HepG2 (cell line): ENCODE measurements around the gene TTC28. TPM values are rescaled to one million over a fixed set of nuclear protein-coding genes. Genes with fewer than 3 reads are reported as not detected.

ENCODE experiments used
- ATAC-seq: fragments of 200-7000 bp; cut with Tn5 transposase; 3 replicates; pipeline ENCODE4 v1.9.1; 2020; ENCODE audit warnings: mild to moderate bottlenecking, moderate library complexity
- BruUV-seq: library from RNA; stranded (reverse); fragments of 400-500 nt; replicated peaks from 2 replicates; lab custom pipeline; 2021; lab: Mats Ljungman, UMichigan
- CTCF ChIA-PET: fragments of 300-600 bp; formaldehyde crosslinking; extraction: SDS; loops from one replicate; lab custom pipeline; 2021; ENCODE audit warnings: low total read pairs, inconsistent platforms, low intra/inter-chr PET ratio; lab: Yijun Ruan, JAX
- POLR2A ChIA-PET: fragments of 350-600 bp; sonication (Branson Sonifier 250); formaldehyde crosslinking; loops from one replicate; lab custom pipeline; 2020; ENCODE audit warnings: antibody characterized with exemption, inconsistent platforms; lab: Yijun Ruan, JAX
- DNase-seq: peaks from one replicate; pipeline ENCODE4 v3.0.0-alpha.2; 2015; ENCODE audit warnings: low spot score
- FAIRE-seq: peaks from 3 replicates; lab custom pipeline; 2011; peaks lifted over from hg19 to GRCh38; lab: Jason Lieb, UNC
- H2AFZ ChIP-seq: one replicate; pipeline ENCODE4 v1.6.1; 2011; ENCODE audit warnings: low read length, inconsistent platforms
- H3K27ac ChIP-seq: fragments of 300-600 bp; 3 replicates; pipeline ENCODE4 v1.8.0; 2011; ENCODE audit warnings: mixed run types, mild to moderate bottlenecking, mixed read lengths, low read length, inconsistent platforms; ENCODE audit not compliant: insufficient read depth; ENCODE audit errors: extremely low read length
- H3K27me3 ChIP-seq, 2 experiments: fragments of 200-600 bp in 1 of 2; 2 replicates in 1 of 2; 3 replicates in 1 of 2; pipeline versions ENCODE4 v1.6.0 to v1.8.0; 2011; ENCODE audit warnings: low read length in 2 of 2, mild to moderate bottlenecking in 2 of 2, moderate library complexity in 2 of 2, inconsistent platforms in 1 of 2; ENCODE audit not compliant: insufficient read depth in 2 of 2, control insufficient read depth in 1 of 2
- H3K36me3 ChIP-seq, 2 experiments: fragments of 200-600 bp in 1 of 2; replicated peaks in 1 of 2; 2 replicates in 1 of 2; 3 replicates in 1 of 2; pipeline versions ENCODE4 v1.5.1 to v1.8.0; 2011; ENCODE audit warnings: low read length in 2 of 2, inconsistent platforms in 1 of 2; ENCODE audit not compliant: insufficient read depth in 2 of 2, control insufficient read depth in 1 of 2
- H3K4me1 ChIP-seq: 2 replicates; pipeline ENCODE4 v1.5.1; 2012; ENCODE audit warnings: low read length, inconsistent platforms; ENCODE audit not compliant: insufficient read depth
- H3K4me2 ChIP-seq: 2 replicates; pipeline ENCODE4 v1.6.0; 2011; ENCODE audit warnings: low read depth, low read length, inconsistent platforms
- H3K4me3 ChIP-seq, 3 experiments: fragments of 200-600 bp in 1 of 3; sonication (generic), shearing (Covaris generic) in 1 of 3; replicated peaks in 1 of 3; 2 replicates each; pipeline ENCODE4 v1.5.1; 2011 to 2016; ENCODE audit warnings: low read length in 3 of 3, inconsistent platforms in 2 of 3, low read depth in 2 of 3, mild to moderate bottlenecking in 2 of 3, control low read depth in 1 of 3, mixed read lengths in 1 of 3; ENCODE audit not compliant: insufficient read depth in 1 of 3
- H3K79me2 ChIP-seq: one replicate; pipeline ENCODE4 v1.6.1; 2011; ENCODE audit warnings: low read length, inconsistent platforms; ENCODE audit not compliant: insufficient read depth
- H3K9ac ChIP-seq: 2 replicates; pipeline ENCODE4 v1.6.0; 2011; ENCODE audit warnings: mild to moderate bottlenecking, low read depth, low read length, inconsistent platforms; ENCODE audit not compliant: insufficient read depth
- H3K9me3 ChIP-seq: 2 replicates; pipeline ENCODE4 v1.5.1; 2012; ENCODE audit warnings: mild to moderate bottlenecking, low read length
- H4K20me1 ChIP-seq: 2 replicates; pipeline ENCODE4 v1.6.0; 2011; ENCODE audit warnings: inconsistent platforms, mild to moderate bottlenecking, low read length, moderate library complexity; ENCODE audit not compliant: insufficient read depth
- BHLHE40 ChIP-seq: IDR thresholded peaks from 2 replicates; pipeline ENCODE4 v1.6.1; 2011; ENCODE audit warnings: low read length, improper control_type of control experiment
- HIVEP1 ChIP-seq: sonication (generic); formaldehyde crosslinking; IDR thresholded peaks from 2 replicates; pipeline ENCODE4 v1.4.0; 2020; ENCODE audit warnings: mild to moderate bottlenecking, missing genetic modification reagents
- IRX3 ChIP-seq: sonication (generic); formaldehyde crosslinking; IDR thresholded peaks from 2 replicates; pipeline ENCODE4 v1.8.1; 2023; ENCODE audit warnings: mild to moderate bottlenecking, low read depth, missing genetic modification reagents, borderline replicate concordance
- ZSCAN5A ChIP-seq: sonication (generic); formaldehyde crosslinking; IDR thresholded peaks from 2 replicates; pipeline ENCODE4 v1.8.0; 2022; ENCODE audit warnings: mild to moderate bottlenecking, missing genetic modification reagents, borderline replicate concordance
- WGBS: methylation state at CpG from one replicate; pipeline ENCODE4 v1.1.6; 2017; ENCODE audit warnings: low lambda C conversion rate; 5-methylcytosine and 5-hydroxymethylcytosine counted together
- in situ Hi-C: cut with HindIII; loops from 2 replicates; pipeline ENCODE4 v1.10.0; 2017; ENCODE audit warnings: low pct_unique_long_range_greater_than_20kb; ENCODE audit not compliant: extremely low pct_ligation_motif_present
- intact Hi-C: fragments of 100-400 bp; cut with micrococcal nuclease; formaldehyde crosslinking; loops from one replicate; pipeline ENCODE4 v1.10.0; 2022; ENCODE audit not compliant: unreplicated experiment
- polyA plus RNA-seq, 8 experiments: library from polyadenylated mRNA; depleted of rRNA in 3 of 8; stranded (reverse) in 7 of 8; unstranded in 1 of 8; fragments of >200 nt; fragmentation: Illumina TruSeq in 4 of 8; extraction: Trizol in 4 of 8; gene quantifications; 2 replicates each; pipeline versions ENCODE4 v1.2.1 to v1.2.3, GENCODE V29; 2011 to 2016; ENCODE audit warnings: low read depth in 4 of 8, missing spikeins in 1 of 8, mixed read lengths in 1 of 8; ENCODE audit not compliant: insufficient read depth in 1 of 8
- total RNA-seq, 5 experiments: library from RNA; depleted of rRNA; stranded (reverse); fragments of >200 nt; fragmentation: Illumina TruSeq; extraction: Trizol; gene quantifications; 2 replicates each; pipeline ENCODE4 v1.2.3, GENCODE V29; 2016; ENCODE audit warnings: low read depth in 1 of 5

Gene TTC28
- total and polyA plus RNA-seq, 2 of the 13 experiments (the other 11 are each of a cell fraction or from before 2014, with no cell fraction given): 4.2 to 13.1 TPM

DNA sequence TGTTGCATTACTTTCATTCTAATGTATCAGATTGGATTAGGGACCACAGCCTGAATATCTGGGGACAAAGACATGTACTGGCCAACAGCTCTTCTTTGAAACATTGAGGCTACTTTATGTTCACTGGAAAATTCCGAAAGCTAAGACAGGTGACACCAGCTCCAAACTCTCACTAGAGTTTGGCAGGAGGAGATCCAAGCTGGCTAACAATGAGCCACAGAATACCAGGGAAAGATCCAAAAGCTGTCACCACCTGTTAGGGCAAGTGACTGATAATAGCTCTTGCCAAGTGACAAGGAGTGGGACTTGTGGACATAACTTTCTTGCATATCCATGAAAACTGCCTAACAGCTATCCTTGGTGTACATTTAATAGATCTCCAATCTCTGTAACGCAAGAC, 333.3 kb downstream of the TTC28 start:
- Histone ChIP-seq H3K9me3 (no peaks in the 10 kb centered on the region), H2AFZ (no peak overlapping the region), H3K4me2 (no peak overlapping the region), H3K79me2 (no peaks in the 10 kb centered on the region), H3K4me3 (no peak overlapping the region), H3K4me1 (no peaks in the 10 kb centered on the region), H3K36me3 (no peaks in the 10 kb centered on the region), H3K27ac (no peak overlapping the region), H4K20me1 (no peaks in the 10 kb centered on the region), H3K27me3 (no peaks in the 10 kb centered on the region), H3K9ac (no peak overlapping the region)
- no peak for FAIRE-seq
- 100% methylated on average over 2 of the region's 2 CpGs for WGBS
- no TSS peak for BruUV-seq
- ChIA-PET CTCF (no interaction called here), POLR2A (no interaction called here)
- in situ Hi-C loops: no loop called here
- ATAC-seq: no peak
- TF ChIP-seq BHLHE40: no peak
- intact Hi-C loops: no loop called here
- no peak for DNase-seq

DNA sequence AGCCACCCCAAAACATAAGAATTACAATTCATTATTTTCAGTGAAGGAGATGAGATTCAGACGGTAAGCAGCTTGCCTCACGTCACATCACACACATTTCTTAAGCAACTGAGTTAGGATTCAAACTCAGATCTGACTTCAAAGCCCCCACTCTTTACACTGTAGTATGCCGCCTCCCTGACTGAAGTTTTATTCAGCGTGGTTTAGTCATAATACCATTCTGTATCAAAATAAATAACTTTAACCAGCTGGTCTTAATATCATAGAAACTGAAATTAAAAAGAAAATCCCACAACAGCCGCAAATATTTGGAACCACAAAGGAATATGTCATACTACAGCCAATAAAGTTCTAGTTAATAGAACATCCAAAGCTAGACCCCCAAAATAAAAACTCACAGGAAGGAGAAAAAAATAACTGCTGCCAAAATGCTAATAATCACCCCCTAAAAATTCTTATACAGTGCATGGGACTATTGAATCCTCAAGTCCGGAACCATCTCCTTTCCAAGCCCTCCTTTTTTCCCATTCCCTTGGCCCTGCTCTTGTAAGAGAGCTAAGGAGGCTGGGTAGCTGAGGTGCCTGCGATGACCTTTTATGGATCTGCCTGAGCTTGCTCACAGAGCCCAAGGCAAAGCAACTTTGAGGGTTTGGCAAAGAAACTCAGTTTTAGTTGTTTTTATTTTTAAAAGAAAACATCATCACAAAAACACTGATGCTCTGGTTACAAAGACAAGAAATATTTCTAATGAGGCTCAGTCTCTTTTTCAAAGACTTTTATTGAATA, 334.5 kb downstream of the TTC28 start:
- CTCF ChIA-PET: no interaction called here
- FAIRE-seq: no peak
- no peak for ATAC-seq

More for the DNA sequence above, 334.5 kb downstream of the TTC28 start:
- no peak for TF ChIP-seq IRX3
- no peak for TF ChIP-seq HIVEP1 (CRISPR knock-in tag)
- TF ChIP-seq ZSCAN5A (CRISPR knock-in tag): no peak
- TF ChIP-seq, all 625 proteins: peak for 0
- no peak overlapping the region for H3K4me2 ChIP-seq
- H3K27me3 ChIP-seq: no peaks in the 10 kb centered on the region
- H3K9me3 ChIP-seq: no peaks in the 10 kb centered on the region
- no peaks in the 10 kb centered on the region for H3K79me2 ChIP-seq
- H3K9ac ChIP-seq: no peak overlapping the region
- H3K4me1 ChIP-seq: no peaks in the 10 kb centered on the region
- no peaks in the 10 kb centered on the region for H4K20me1 ChIP-seq
- H3K4me3 ChIP-seq: no peak overlapping the region
- H2AFZ ChIP-seq: no peak overlapping the region
- intact Hi-C loops (no loop called here), in situ Hi-C loops (no loop called here)
- 95% methylated on average over 7 of the region's 7 CpGs for WGBS
- no peak for DNase-seq
- no peak overlapping the region for H3K27ac ChIP-seq
- BruUV-seq: no TSS peak
- POLR2A ChIA-PET: no interaction called here
- H3K36me3 ChIP-seq: no peaks in the 10 kb centered on the region
